ENCODE results near the gene PDE10A.

DNA sequence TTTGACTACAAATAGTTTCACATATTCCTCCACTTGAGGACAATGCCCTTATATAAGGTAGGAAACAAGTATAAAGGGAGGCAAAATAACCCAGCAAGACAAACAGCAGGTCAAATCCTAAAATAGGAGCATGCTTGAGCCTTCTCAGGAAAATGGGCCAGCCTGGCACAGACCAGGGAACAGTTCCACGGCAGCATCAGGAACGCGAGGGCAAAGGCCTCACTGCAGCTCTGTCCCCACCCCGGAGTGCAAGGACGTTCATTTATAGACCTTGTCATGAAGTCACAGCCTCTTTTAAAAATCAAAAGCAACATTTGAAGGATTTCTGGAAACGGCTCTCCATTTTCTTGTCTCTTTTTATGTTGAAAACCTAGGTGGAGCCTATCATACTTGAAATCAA is 17.1 kb downstream of the PDE10A start:
- TF ChIP-seq, protein P1, sequence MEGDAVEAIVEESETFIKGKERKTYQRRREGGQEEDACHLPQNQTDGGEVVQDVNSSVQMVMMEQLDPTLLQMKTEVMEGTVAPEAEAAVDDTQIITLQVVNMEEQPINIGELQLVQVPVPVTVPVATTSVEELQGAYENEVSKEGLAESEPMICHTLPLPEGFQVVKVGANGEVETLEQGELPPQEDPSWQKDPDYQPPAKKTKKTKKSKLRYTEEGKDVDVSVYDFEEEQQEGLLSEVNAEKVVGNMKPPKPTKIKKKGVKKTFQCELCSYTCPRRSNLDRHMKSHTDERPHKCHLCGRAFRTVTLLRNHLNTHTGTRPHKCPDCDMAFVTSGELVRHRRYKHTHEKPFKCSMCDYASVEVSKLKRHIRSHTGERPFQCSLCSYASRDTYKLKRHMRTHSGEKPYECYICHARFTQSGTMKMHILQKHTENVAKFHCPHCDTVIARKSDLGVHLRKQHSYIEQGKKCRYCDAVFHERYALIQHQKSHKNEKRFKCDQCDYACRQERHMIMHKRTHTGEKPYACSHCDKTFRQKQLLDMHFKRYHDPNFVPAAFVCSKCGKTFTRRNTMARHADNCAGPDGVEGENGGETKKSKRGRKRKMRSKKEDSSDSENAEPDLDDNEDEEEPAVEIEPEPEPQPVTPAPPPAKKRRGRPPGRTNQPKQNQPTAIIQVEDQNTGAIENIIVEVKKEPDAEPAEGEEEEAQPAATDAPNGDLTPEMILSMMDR (IDR thresholded peaks at IDR 0.05; ENCODE audit: borderline replicate concordance, extremely low read depth, low read length, poor library complexity, severe bottlenecking), result no peak
- no peak for TF ChIP-seq EZH2 (IDR thresholded peaks at IDR 0.05; ENCODE audit: borderline replicate concordance, low read depth, low read length, severe bottlenecking)

Data from DND-41 (cell line).